Measurements from ENCODE around the gene SCNN1B. TPM values are rescaled to one million over a fixed set of nuclear protein-coding genes. Genes with fewer than 3 reads are reported as not detected.
A peak's percentile ranks its signal among the peaks of the same experiment; 100 is the strongest.

The SCNN1B gene
- total and polyA plus RNA-seq, 11 donors = 0.15 to 1.1 (median 0.34) TPM; not detected in 6

DNA sequence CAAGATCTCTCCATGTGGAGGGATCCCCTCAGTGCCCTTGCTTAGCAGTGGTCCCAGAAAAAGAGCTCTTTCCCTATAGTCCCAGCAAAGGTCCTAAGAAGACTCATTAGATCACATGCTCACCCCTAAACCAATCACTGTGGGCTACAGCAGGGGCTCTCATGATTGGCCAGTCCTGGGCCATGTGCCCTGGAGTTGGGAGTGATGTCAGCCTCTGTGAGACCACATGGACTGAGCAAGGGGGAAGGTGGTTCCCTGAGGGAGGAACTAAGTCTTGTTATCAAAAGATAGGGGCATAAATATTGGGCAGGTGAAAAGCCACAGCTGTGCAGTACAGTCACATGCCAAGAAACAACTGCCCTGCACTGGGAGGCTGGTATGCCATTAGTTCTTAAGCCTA is 51.3 kb downstream of the SCNN1B start:
- no peak for DNase-seq
- no peak for TF ChIP-seq POLR2A (IDR thresholded peaks at IDR 0.05)
- TF ChIP-seq, protein P1, sequence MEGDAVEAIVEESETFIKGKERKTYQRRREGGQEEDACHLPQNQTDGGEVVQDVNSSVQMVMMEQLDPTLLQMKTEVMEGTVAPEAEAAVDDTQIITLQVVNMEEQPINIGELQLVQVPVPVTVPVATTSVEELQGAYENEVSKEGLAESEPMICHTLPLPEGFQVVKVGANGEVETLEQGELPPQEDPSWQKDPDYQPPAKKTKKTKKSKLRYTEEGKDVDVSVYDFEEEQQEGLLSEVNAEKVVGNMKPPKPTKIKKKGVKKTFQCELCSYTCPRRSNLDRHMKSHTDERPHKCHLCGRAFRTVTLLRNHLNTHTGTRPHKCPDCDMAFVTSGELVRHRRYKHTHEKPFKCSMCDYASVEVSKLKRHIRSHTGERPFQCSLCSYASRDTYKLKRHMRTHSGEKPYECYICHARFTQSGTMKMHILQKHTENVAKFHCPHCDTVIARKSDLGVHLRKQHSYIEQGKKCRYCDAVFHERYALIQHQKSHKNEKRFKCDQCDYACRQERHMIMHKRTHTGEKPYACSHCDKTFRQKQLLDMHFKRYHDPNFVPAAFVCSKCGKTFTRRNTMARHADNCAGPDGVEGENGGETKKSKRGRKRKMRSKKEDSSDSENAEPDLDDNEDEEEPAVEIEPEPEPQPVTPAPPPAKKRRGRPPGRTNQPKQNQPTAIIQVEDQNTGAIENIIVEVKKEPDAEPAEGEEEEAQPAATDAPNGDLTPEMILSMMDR (IDR thresholded peaks at IDR 0.05) = no peak
- no peak overlapping the region for H3K27ac ChIP-seq
- no peaks in the 10 kb centered on the region for H3K9me3 ChIP-seq
- H3K36me3 ChIP-seq = no peaks in the 10 kb centered on the region
- H3K27me3 ChIP-seq = peaks cover 0 to 1% (median 0%) of the 10 kb centered on the region in 9 donors
- intact Hi-C loops (cut with DNase I) = no loop called here
- no peaks in the 10 kb centered on the region for H3K4me1 ChIP-seq
- ATAC-seq = no peak
- no peak overlapping the region for H3K4me3 ChIP-seq

DNA sequence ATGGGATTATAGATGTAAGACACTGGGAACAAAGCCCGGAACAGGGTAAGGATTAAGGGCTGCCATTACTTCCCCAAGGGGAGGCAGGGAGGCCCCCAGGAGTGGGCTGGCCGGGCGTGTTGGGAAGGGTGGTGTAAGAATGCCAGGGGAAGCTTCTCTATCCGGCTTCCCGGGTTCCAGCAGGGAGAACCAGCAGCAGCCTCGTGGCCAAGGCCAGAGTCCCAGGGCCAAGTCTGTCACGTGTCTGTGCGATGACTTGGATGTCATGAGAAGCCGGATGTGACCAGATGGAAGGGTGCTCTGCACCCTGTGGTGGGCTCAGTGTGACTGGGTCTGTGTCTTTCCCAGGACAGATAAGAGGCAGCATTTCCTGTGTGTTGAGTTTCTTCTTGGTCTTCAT is 52.1 kb downstream of the SCNN1B start:
- intact Hi-C loops (cut with DNase I) = no loop called here
- Histone ChIP-seq H3K9me3 (no peaks in the 10 kb centered on the region), H3K27me3 (no peaks in the 10 kb centered on the region), H3K4me1 (no peaks in the 10 kb centered on the region), H3K4me3 (no peak overlapping the region), H3K36me3 (no peaks in the 10 kb centered on the region), H3K27ac (no peak overlapping the region)
- TF ChIP-seq, protein P1 (IDR thresholded peaks at IDR 0.05) = no peak
- TF ChIP-seq POLR2A (IDR thresholded peaks at IDR 0.05) = no peak
- DNase-seq (no peak), ATAC-seq (peak in 1 of 4 donors; percentile 21)
- WGBS, 4 donors = 77 to 83% (median 82%) methylated on average over 8 to 9 of the region's 9 CpGs

DNA sequence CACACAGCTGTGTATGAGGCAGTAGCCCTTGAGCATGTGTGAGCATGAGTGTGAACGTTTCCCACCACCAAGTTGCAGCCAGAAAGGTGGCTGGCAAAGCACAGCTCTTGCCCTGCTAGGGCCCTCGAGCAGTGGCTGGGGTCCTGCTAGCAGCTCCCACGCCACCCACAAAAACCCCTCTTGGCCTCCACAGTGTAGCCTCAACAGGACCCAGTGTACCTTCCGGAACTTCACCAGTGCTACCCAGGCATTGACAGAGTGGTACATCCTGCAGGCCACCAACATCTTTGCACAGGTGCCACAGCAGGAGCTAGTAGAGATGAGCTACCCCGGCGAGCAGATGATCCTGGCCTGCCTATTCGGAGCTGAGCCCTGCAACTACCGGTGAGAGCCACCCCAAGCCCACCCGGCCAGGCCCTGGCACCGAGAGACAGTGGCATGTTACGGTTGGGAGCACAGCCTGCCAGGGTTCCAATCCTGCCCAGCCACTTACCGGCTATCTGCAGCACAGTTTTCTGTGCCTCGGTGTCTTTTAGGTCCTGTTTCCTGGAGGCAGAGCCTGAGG is 53.1 kb downstream of the SCNN1B start:
- Histone ChIP-seq H3K27ac (no peak overlapping the region), H3K27me3 (no peaks in the 10 kb centered on the region), H3K36me3 (no peaks in the 10 kb centered on the region), H3K4me3 (no peak overlapping the region), H3K9me3 (no peaks in the 10 kb centered on the region), H3K4me1 (no peaks in the 10 kb centered on the region)
- TF ChIP-seq, protein P1 (IDR thresholded peaks at IDR 0.05) = no peak
- TF ChIP-seq POLR2A (IDR thresholded peaks at IDR 0.05) = no peak
- intact Hi-C loops (cut with DNase I) = no loop called here
- DNase-seq = no peak
- 86 to 96% (median 88%) methylated on average over 10 to 13 of the region's 13 CpGs for WGBS, 4 donors
- peak in 1 of 4 donors; percentile 23 for ATAC-seq

DNA sequence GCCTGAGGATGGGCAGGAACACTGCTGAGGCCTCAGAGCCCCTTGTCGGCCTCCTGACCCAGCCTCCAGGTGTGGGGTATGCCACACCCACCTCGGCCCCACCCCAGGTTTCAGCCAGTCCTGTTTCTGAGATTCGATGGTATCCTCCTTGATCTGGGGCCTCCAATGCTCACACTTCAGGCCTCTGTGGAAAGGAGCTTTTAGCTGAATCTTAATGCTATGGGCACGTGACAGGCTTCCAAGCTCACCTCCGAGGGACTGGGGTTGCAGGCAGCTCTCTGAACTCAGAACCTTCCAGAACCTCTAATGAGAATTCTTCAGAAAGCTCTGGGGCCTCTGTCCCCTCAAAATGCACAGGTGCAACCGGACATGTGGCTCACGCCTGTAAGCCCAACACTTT is 54.8 kb downstream of the SCNN1B start:
- no peaks in the 10 kb centered on the region for H3K4me1 ChIP-seq
- no peaks in the 10 kb centered on the region for H3K9me3 ChIP-seq
- H3K36me3 ChIP-seq = no peaks in the 10 kb centered on the region
- no peak overlapping the region for H3K27ac ChIP-seq
- TF ChIP-seq POLR2A (IDR thresholded peaks at IDR 0.05) = no peak
- TF ChIP-seq, protein P1 (IDR thresholded peaks at IDR 0.05) = no peak
- intact Hi-C loops (cut with DNase I) = no loop called here
- H3K27me3 ChIP-seq = no peaks in the 10 kb centered on the region
- 87 to 89% (median 88%) methylated on average over 7 of the region's 7 CpGs for WGBS, 4 donors
- DNase-seq (no peak), ATAC-seq (no peak)
- H3K4me3 ChIP-seq = no peak overlapping the region
